Adrenal gland (tissue), 12 donors: Measurements from ENCODE around the gene CNTN1. TPM values are rescaled to one million over a fixed set of nuclear protein-coding genes. Genes with fewer than 3 reads are reported as not detected.

Experiments used
- DNase-seq, 7 donors: peaks; one replicate each; pipeline ENCODE4 v3.0.0-alpha.2; 2019 to 2020
- H3K27ac ChIP-seq, 5 donors: fragments of 200-600 bp; sonication (generic) in 4 of 5; 1 replicate in 3 of 5; 2 replicates in 2 of 5; pipeline versions ENCODE4 v1.5.1 to v1.8.0; 2016 to 2020; ENCODE audit warnings: mild to moderate bottlenecking in 1 of 5
- H3K27me3 ChIP-seq: fragments of 200-600 bp; 2 replicates; pipeline ENCODE4 v1.8.0; 2021
- H3K36me3 ChIP-seq, 2 donors: fragments of 200-600 bp; replicated peaks in 1 of 2; 1 replicate in 1 of 2; 2 replicates in 1 of 2; pipeline versions ENCODE4 v1.5.1 to v1.8.0; 2018 to 2022
- H3K4me1 ChIP-seq, 2 donors: fragments of 200-600 bp; replicated peaks in 1 of 2; 1 replicate in 1 of 2; 2 replicates in 1 of 2; pipeline versions ENCODE4 v1.5.1 to v1.8.0; 2018 to 2021
- H3K4me3 ChIP-seq, 4 donors: fragments of 200-600 bp; sonication (generic) in 3 of 4; one replicate each; pipeline ENCODE4 v1.5.1; 2016 to 2018
- H3K9me3 ChIP-seq, 3 donors: fragments of 200-600 bp; sonication (generic) in 1 of 3; replicated peaks in 1 of 3; 1 replicate in 2 of 3; 2 replicates in 1 of 3; pipeline versions ENCODE4 v1.5.1 to v1.8.0; 2016 to 2021
- CTCF ChIP-seq, 6 experiments: fragments of 450-650 bp in 4 of 6; fragments of 200-600 bp in 2 of 6; sonication (generic) in 1 of 6; IDR thresholded peaks; 1 replicate in 5 of 6; 2 replicates in 1 of 6; pipeline versions ENCODE4 v1.5.1 to v1.8.0; 2016 to 2021; ENCODE audit warnings: antibody characterized with exemption in 6 of 6, mild to moderate bottlenecking in 2 of 6, moderate library complexity in 1 of 6
- POLR2A ChIP-seq, 2 donors: fragments of 450-650 bp; IDR thresholded peaks; one replicate each; pipeline ENCODE4 v1.6.1; 2017; ENCODE audit warnings: antibody characterized with exemption in 2 of 2, mild to moderate bottlenecking in 2 of 2, moderate library complexity in 1 of 2
- WGBS, 4 donors: extraction: QIAGEN DNeasy Blood & Tissue Kit in 2 of 4; methylation state at CpG; one replicate each; pipeline versions ENCODE4 v1.1.5 to v1.1.7; 2013 to 2017; 5-methylcytosine and 5-hydroxymethylcytosine counted together
- intact Hi-C, 2 donors: fragments of 100-400 bp; cut with DNase I; formaldehyde crosslinking; loops; one replicate each; pipeline versions ENCODE4 v1.14.1 to v1.15.0; 2022 to 2023
- polyA plus RNA-seq, 3 donors: library from polyadenylated mRNA; stranded (reverse); fragments of 200-250 nt in 2 of 3; fragments of 350-450 nt in 1 of 3; fragmentation: Illumina TruSeq in 1 of 3; extraction: RNeasy Lipid Tissue Mini Kit (QIAGEN cat#74804) in 1 of 3; gene quantifications; one replicate each; pipeline ENCODE4 v1.2.3, GENCODE V29; 2013 to 2014
- total RNA-seq, 9 donors: library from RNA; depleted of rRNA in 4 of 9; stranded (reverse); fragments of >200 nt in 4 of 9; fragments of 120-200 nt in 1 of 9; fragmentation: NEBNext Ultra II Directional in 1 of 9; extraction: Animal tissue kit (Norgen Biotek cat#: 25700) in 1 of 9; gene quantifications; one replicate each; pipeline versions ENCODE4 v1.1.0 to v1.2.4, GENCODE V29; 2013 to 2023
- donor health status: healthy with polysubstance abuse.
- donor health status: Bipolar disorder and iron deficiency.
- donor health status: DM: yes; HTN: yes; CAD: no.
- donor health status: DM: no; HTN: no; CAD: no.
- donor health status: DM: no; HTN: no; CAD: no.
- donor health status: DM: yes; HTN: yes; CAD: no.

CNTN1 gene
- total and polyA plus RNA-seq, 12 donors, result 3.8 to 76.8 (median 20.7) TPM

GRCh38 chr12:40825156-40825555 lies 132.9 kb downstream of the CNTN1 start:
- H3K4me1 ChIP-seq, result no peaks in the 10 kb centered on the region
- intact Hi-C loops, result no loop called here
- H3K9me3 ChIP-seq, result no peaks in the 10 kb centered on the region
- TF ChIP-seq CTCF (IDR thresholded peaks at IDR 0.05), result no peak
- no peak overlapping the region for H3K4me3 ChIP-seq
- no peak overlapping the region for H3K27ac ChIP-seq
- H3K36me3 ChIP-seq, result no peaks in the 10 kb centered on the region
- H3K27me3 ChIP-seq, result no peaks in the 10 kb centered on the region
- DNase-seq, result no peak

GRCh38 chr12:40827683-40828592 lies 135.7 kb downstream of the CNTN1 start:
- Histone ChIP-seq H3K9me3 (no peaks in the 10 kb centered on the region), H3K36me3 (no peaks in the 10 kb centered on the region), H3K27ac (no peak overlapping the region), H3K4me1 (no peaks in the 10 kb centered on the region), H3K4me3 (no peak overlapping the region), H3K27me3 (no peaks in the 10 kb centered on the region)
- intact Hi-C loops, result no loop called here
- DNase-seq, result no peak
- TF ChIP-seq CTCF (IDR thresholded peaks at IDR 0.05) (no peak), POLR2A (IDR thresholded peaks at IDR 0.05) (no peak)
- 37 to 44% (median 41%) methylated on average over 16 to 17 of the region's 17 CpGs for WGBS, 4 donors

- H3K9me3 ChIP-seq, result no peaks in the 10 kb centered on the region
- 62 to 82% (median 64%) methylated on average over 5 of the region's 5 CpGs for WGBS, 4 donors
- no peaks in the 10 kb centered on the region for H3K27me3 ChIP-seq
- no peak for DNase-seq
- no peak overlapping the region for H3K4me3 ChIP-seq
- H3K36me3 ChIP-seq, result no peaks in the 10 kb centered on the region
- no peak overlapping the region for H3K27ac ChIP-seq
- intact Hi-C loops, result no loop called here
- TF ChIP-seq POLR2A (IDR thresholded peaks at IDR 0.05) (no peak), CTCF (IDR thresholded peaks at IDR 0.05) (no peak)
- H3K4me1 ChIP-seq, result no peaks in the 10 kb centered on the region
Observed at GRCh38 chr12:40828593-40828990, 136.4 kb downstream of the CNTN1 start.

- DNase-seq, result no peak
- no peaks in the 10 kb centered on the region for H3K27me3 ChIP-seq
- no peaks in the 10 kb centered on the region for H3K4me1 ChIP-seq
- H3K9me3 ChIP-seq, result no peaks in the 10 kb centered on the region
- no peak overlapping the region for H3K27ac ChIP-seq
- no peaks in the 10 kb centered on the region for H3K36me3 ChIP-seq
- H3K4me3 ChIP-seq, result no peak overlapping the region
- intact Hi-C loops, result no loop called here
- WGBS, 4 donors, result 14 to 45% (median 34%) methylated on average over 1 of the region's 1 CpG
- no peak for TF ChIP-seq CTCF (IDR thresholded peaks at IDR 0.05)
- no peak for TF ChIP-seq POLR2A (IDR thresholded peaks at IDR 0.05)
Observed at GRCh38 chr12:40829738-40830144, 137.5 kb downstream of the CNTN1 start.
